Brain pericyte (primary cell): ENCODE measurements around the gene TMEM45A.

Experiments
- DNase-seq: peaks from one replicate; pipeline ENCODE4 v3.0.0-alpha.2; 2012; ENCODE audit warnings: low read depth, low spot score

Gene TMEM45A

GRCh38 chr3:100613721-100614390, 121.4 kb downstream of the TMEM45A start:
- DNase-seq: no peak

GRCh38 chr3:100614941-100615340, 122.5 kb downstream of the TMEM45A start:
- DNase-seq: no peak

GRCh38 chr3:100615684-100616083, 123.3 kb downstream of the TMEM45A start:
- no peak for DNase-seq

GRCh38 chr3:100621251-100621650, 128.8 kb downstream of the TMEM45A start:
- no peak for DNase-seq
